Keratinocyte (primary cell): ENCODE data around the gene DCLK1. TPM values are rescaled to one million over a fixed set of nuclear protein-coding genes. Genes with fewer than 3 reads are reported as not detected.

Experiments
- DNase-seq: peaks from one replicate; pipeline ENCODE4 v3.0.0-alpha.2; 2011; ENCODE audit warnings: low read depth, missing footprints, low spot score
- FAIRE-seq: peaks from 2 replicates; lab custom pipeline; 2011; peaks lifted over from hg19 to GRCh38; lab: Jason Lieb, UNC
- H2AFZ ChIP-seq: 2 replicates; pipeline ENCODE4 v1.6.0; 2012; ENCODE audit warnings: low read length, control low read depth, inconsistent platforms; ENCODE audit not compliant: control insufficient read depth
- H3K27ac ChIP-seq: 2 replicates; pipeline ENCODE4 v1.5.1; 2011; ENCODE audit warnings: low read length; ENCODE audit not compliant: control insufficient read depth, insufficient read depth
- H3K27me3 ChIP-seq: 3 replicates; pipeline ENCODE4 v1.6.0; 2011; ENCODE audit warnings: low read length; ENCODE audit not compliant: control insufficient read depth, insufficient read depth; ENCODE audit errors: extremely low read depth
- H3K36me3 ChIP-seq, 2 experiments: 2 replicates in 1 of 2; 3 replicates in 1 of 2; pipeline ENCODE4 v1.5.1; 2011; ENCODE audit warnings: low read length in 2 of 2, mild to moderate bottlenecking in 1 of 2; ENCODE audit not compliant: control insufficient read depth in 2 of 2, insufficient read depth in 2 of 2; ENCODE audit errors: extremely low read depth in 1 of 2
- H3K4me1 ChIP-seq: 3 replicates; pipeline ENCODE4 v1.5.1; 2011; ENCODE audit warnings: low read length; ENCODE audit not compliant: control insufficient read depth, insufficient read depth; ENCODE audit errors: extremely low read depth
- H3K4me2 ChIP-seq: 3 replicates; pipeline ENCODE4 v1.6.0; 2011; ENCODE audit warnings: low read depth, low read length; ENCODE audit not compliant: control insufficient read depth, insufficient read depth; ENCODE audit errors: extremely low read depth
- H3K4me3 ChIP-seq, 3 experiments: fragments of 200-600 bp in 1 of 3; sonication (generic) in 1 of 3; 2 replicates in 2 of 3; 3 replicates in 1 of 3; pipeline ENCODE4 v1.5.1; 2011 to 2016; ENCODE audit warnings: low read length in 3 of 3, mild to moderate bottlenecking in 3 of 3, control low read depth in 2 of 3, inconsistent platforms in 1 of 3, low read depth in 1 of 3, mixed read lengths in 1 of 3, mixed run types in 1 of 3, moderate library complexity in 1 of 3; ENCODE audit not compliant: control insufficient read depth in 2 of 3, insufficient read depth in 2 of 3; ENCODE audit errors: extremely low read depth in 1 of 3
- H3K79me2 ChIP-seq: 2 replicates; pipeline ENCODE4 v1.6.0; 2012; ENCODE audit warnings: low read length; ENCODE audit not compliant: control insufficient read depth, insufficient read depth
- H3K9ac ChIP-seq: 3 replicates; pipeline ENCODE4 v1.6.0; 2011; ENCODE audit warnings: low read length; ENCODE audit not compliant: control insufficient read depth, insufficient read depth; ENCODE audit errors: extremely low read depth
- H3K9me1 ChIP-seq: 3 replicates; pipeline ENCODE4 v1.6.0; 2011; ENCODE audit warnings: low read length; ENCODE audit not compliant: control insufficient read depth, insufficient read depth; ENCODE audit errors: extremely low read depth
- H3K9me3 ChIP-seq: 2 replicates; pipeline ENCODE4 v1.5.1; 2012; ENCODE audit warnings: low read depth, low read length; ENCODE audit not compliant: control insufficient read depth
- H4K20me1 ChIP-seq: 3 replicates; pipeline ENCODE4 v1.6.0; 2011; ENCODE audit warnings: low read length; ENCODE audit not compliant: control insufficient read depth, insufficient read depth; ENCODE audit errors: extremely low read depth
- EZH2 ChIP-seq: IDR thresholded peaks from one replicate; pipeline ENCODE4 v1.6.1; 2012; ENCODE audit warnings: inconsistent platforms, mild to moderate bottlenecking, low read length, moderate library complexity
- dilution Hi-C: fragments of 300-500 bp; cut with MboI; formaldehyde crosslinking; loops from one replicate; pipeline ENCODE4 v1.7.0; 2020; ENCODE audit warnings: low sequenced_read_pairs; ENCODE audit not compliant: extremely low pct_ligation_motif_present
- polyA plus RNA-seq, 5 experiments: library from polyadenylated mRNA; depleted of rRNA in 3 of 5; stranded (reverse) in 3 of 5; stranded (forward) in 1 of 5; unstranded in 1 of 5; fragments of >200 nt; gene quantifications; 1 replicate in 1 of 5; 2 replicates in 3 of 5; 3 replicates in 1 of 5; pipeline versions ENCODE4 v1.2.1 to v1.2.3, GENCODE V29; 2011 to 2012; ENCODE audit warnings: missing spikeins in 2 of 5, low read depth in 1 of 5, low replicate concordance in 1 of 5
- TF ChIP-seq, protein P1 (sequence below), 3 experiments: IDR thresholded peaks in 1 of 3; conservative IDR thresholded peaks in 1 of 3; optimal IDR thresholded peaks in 1 of 3; 2 replicates in 2 of 3; 3 replicates in 1 of 3; pipeline versions ENCODE3 to v1.5.1; 2011; ENCODE audit warnings: low read length in 3 of 3, mild to moderate bottlenecking in 3 of 3, moderate library complexity in 2 of 3, control low read depth in 1 of 3, inconsistent platforms in 1 of 3; ENCODE audit not compliant: insufficient read depth in 2 of 3; ENCODE audit errors: extremely low read depth in 1 of 3

DCLK1 gene
- polyA plus RNA-seq, 1 donor (not counting 4 experiments of a cell fraction or from before 2014, with no cell fraction given), result 0.04 TPM

DNA sequence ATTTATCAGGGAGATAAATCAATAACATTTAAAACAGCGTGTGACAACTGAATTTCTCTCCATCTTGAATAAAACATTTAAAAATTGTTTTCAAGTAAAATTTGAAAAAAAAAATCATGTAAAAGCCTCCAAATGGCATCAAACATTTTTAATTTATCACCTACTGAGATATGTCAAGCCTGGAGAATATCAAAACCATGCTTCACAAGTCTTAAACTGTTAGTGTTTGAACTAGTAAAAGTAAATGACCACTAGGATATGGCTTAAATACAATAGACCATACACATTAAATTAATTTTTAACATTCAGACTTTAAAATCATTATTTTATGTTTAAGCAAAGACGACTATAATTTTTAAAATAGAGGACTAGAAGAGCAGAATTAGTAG lies 281.9 kb downstream of the DCLK1 start:
- Histone ChIP-seq H3K27ac (no peak overlapping the region), H3K9me3 (no peaks in the 10 kb centered on the region), H3K4me1 (no peaks in the 10 kb centered on the region), H3K9me1 (no peaks in the 10 kb centered on the region), H3K79me2 (no peaks in the 10 kb centered on the region), H3K36me3 (no peaks in the 10 kb centered on the region), H3K27me3 (no peaks in the 10 kb centered on the region), H3K9ac (no peak overlapping the region), H2AFZ (no peak overlapping the region), H4K20me1 (no peaks in the 10 kb centered on the region), H3K4me2 (no peak overlapping the region), H3K4me3 (no peak overlapping the region)
- no peak for FAIRE-seq
- dilution Hi-C loops, result no loop called here
- TF ChIP-seq, protein P1, sequence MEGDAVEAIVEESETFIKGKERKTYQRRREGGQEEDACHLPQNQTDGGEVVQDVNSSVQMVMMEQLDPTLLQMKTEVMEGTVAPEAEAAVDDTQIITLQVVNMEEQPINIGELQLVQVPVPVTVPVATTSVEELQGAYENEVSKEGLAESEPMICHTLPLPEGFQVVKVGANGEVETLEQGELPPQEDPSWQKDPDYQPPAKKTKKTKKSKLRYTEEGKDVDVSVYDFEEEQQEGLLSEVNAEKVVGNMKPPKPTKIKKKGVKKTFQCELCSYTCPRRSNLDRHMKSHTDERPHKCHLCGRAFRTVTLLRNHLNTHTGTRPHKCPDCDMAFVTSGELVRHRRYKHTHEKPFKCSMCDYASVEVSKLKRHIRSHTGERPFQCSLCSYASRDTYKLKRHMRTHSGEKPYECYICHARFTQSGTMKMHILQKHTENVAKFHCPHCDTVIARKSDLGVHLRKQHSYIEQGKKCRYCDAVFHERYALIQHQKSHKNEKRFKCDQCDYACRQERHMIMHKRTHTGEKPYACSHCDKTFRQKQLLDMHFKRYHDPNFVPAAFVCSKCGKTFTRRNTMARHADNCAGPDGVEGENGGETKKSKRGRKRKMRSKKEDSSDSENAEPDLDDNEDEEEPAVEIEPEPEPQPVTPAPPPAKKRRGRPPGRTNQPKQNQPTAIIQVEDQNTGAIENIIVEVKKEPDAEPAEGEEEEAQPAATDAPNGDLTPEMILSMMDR (optimal IDR thresholded peaks at IDR 0.05 in 1 of 3, IDR thresholded peaks at IDR 0.05 in 1 of 3, conservative IDR thresholded peaks at IDR 0.05 in 1 of 3; ENCODE audit: extremely low read depth in 1 of 3, insufficient read depth in 2 of 3, low read length in 3 of 3), result no peak
- TF ChIP-seq EZH2, result no peak
- DNase-seq, result no peak

DNA sequence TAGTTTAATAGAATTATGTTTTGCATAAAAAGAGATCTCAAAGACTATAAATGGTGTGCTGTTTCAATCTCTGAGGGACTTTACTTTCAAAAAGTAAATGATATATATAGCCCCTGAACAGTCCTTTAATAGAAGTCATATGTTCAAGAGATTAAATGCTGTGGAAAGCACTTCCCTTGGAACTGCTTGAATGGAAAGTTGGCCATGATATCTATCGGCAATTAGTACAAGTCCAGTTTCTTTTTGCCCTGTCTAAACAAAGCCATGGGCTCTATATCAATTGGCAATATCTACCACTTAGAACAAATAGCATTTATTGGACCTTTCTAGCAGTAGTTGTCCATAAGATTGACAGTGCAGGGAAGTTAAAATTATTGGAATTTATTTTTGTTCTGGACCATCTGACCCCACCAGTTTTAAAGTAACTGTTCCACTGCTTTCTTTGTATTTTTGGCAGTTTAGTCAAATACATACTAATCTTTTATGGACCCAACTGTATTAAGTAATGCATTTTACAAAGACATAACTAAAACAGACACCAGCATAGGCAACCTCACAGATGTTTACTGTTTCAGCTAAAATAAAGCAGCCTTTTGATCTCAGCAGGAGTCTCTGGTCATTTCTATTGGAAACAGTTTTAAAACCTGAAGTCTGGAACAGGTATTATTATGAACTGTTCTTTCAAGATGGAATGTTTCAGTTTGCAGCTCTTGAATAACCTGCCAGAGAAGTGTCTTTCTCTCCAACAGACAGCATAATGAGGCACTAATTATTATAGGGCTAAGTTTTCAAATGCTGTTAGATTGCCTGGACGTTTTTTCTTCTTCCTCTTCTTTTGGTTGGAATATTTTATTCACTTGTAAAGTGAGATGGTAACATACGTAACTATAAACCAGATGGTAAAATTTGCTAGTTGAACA lies 282.6 kb downstream of the DCLK1 start:
- Histone ChIP-seq H3K9me1 (no peaks in the 10 kb centered on the region), H3K4me3 (no peak overlapping the region), H3K9me3 (no peaks in the 10 kb centered on the region), H3K4me1 (no peaks in the 10 kb centered on the region), H3K27me3 (no peaks in the 10 kb centered on the region), H3K9ac (no peak overlapping the region), H3K79me2 (no peaks in the 10 kb centered on the region), H3K36me3 (no peaks in the 10 kb centered on the region), H4K20me1 (no peaks in the 10 kb centered on the region), H2AFZ (no peak overlapping the region), H3K27ac (no peak overlapping the region), H3K4me2 (no peak overlapping the region)
- no peak for FAIRE-seq
- no peak for DNase-seq
- dilution Hi-C loops, result no loop called here
- TF ChIP-seq, protein P1 (optimal IDR thresholded peaks at IDR 0.05 in 1 of 3, IDR thresholded peaks at IDR 0.05 in 1 of 3, conservative IDR thresholded peaks at IDR 0.05 in 1 of 3; ENCODE audit: extremely low read depth in 1 of 3, insufficient read depth in 2 of 3, low read length in 3 of 3), result no peak
- no peak for TF ChIP-seq EZH2
